Measurements from ENCODE around the gene PRR9. TPM values are rescaled to one million over a fixed set of nuclear protein-coding genes. Genes with fewer than 3 reads are reported as not detected.

Gene PRR9
- total RNA-seq, 4 donors from 2014 or later: 21.2 to 127 (median 34.6) TPM; not detected in 1

DNA sequence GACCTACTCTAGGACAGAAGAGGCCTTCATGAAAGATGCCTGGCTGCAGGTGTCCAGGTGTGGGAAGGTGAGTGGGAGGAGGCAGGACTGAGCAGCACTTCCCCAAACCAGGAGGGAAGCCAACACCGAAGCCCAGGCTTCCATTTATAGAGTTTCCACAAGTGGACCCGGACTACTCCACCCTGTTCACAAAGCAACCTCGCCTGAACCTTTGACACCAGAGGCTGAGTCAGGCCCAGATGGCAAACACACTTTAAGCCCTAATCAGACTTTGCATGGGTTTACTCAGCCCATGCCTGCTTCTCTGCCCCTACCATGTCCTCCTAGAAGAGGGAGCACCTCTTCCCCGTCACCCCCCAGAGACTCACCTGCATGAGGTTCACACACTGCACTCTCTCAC, 14.0 kb downstream of the PRR9 start:
- WGBS: 57% methylated on average over 4 of the region's 4 CpGs
- Histone ChIP-seq H3K36me3 (no peaks in the 10 kb centered on the region), H3K4me3 (no peak overlapping the region), H3K9me3 (no peaks in the 10 kb centered on the region), H3K27me3 (peaks cover 4% of the 10 kb centered on the region), H3K4me1 (no peaks in the 10 kb centered on the region), H3K27ac (peak overlapping the region; percentile 8)
- TF ChIP-seq POLR2A (IDR thresholded peaks at IDR 0.05): no peak
- TF ChIP-seq, protein P1, sequence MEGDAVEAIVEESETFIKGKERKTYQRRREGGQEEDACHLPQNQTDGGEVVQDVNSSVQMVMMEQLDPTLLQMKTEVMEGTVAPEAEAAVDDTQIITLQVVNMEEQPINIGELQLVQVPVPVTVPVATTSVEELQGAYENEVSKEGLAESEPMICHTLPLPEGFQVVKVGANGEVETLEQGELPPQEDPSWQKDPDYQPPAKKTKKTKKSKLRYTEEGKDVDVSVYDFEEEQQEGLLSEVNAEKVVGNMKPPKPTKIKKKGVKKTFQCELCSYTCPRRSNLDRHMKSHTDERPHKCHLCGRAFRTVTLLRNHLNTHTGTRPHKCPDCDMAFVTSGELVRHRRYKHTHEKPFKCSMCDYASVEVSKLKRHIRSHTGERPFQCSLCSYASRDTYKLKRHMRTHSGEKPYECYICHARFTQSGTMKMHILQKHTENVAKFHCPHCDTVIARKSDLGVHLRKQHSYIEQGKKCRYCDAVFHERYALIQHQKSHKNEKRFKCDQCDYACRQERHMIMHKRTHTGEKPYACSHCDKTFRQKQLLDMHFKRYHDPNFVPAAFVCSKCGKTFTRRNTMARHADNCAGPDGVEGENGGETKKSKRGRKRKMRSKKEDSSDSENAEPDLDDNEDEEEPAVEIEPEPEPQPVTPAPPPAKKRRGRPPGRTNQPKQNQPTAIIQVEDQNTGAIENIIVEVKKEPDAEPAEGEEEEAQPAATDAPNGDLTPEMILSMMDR (IDR thresholded peaks at IDR 0.05): no peak
- TF ChIP-seq EP300 (IDR thresholded peaks at IDR 0.05): no peak
- no peak for TF ChIP-seq POLR2AphosphoS5 (IDR thresholded peaks at IDR 0.05)
- no peak for DNase-seq (ENCODE audit: low spot score in 2 of 2)

DNA sequence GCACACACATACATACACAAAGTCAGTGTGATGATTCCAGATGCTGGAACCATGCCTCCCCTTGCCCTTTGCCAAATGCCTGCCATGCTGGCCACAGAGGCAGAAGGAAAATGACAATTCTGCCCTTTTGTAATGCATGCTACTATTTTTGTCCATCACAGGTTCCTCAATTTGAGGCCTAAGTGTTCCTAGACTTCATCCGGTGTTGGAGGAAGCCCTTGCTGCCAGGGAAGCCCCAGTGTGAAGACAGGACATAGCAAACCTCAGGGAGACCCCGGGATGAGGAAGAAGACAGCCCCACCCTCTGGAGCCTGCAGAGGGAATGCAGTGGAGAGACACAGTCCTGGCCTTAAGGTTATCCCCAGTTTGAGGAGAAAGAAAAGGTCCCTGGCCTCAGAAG, 14.4 kb downstream of the PRR9 start:
- no peaks in the 10 kb centered on the region for H3K36me3 ChIP-seq
- no peak overlapping the region for H3K27ac ChIP-seq
- 79% methylated on average over 2 of the region's 2 CpGs for WGBS
- H3K9me3 ChIP-seq: no peaks in the 10 kb centered on the region
- TF ChIP-seq EP300 (IDR thresholded peaks at IDR 0.05) (no peak), POLR2AphosphoS5 (IDR thresholded peaks at IDR 0.05) (no peak), POLR2A (IDR thresholded peaks at IDR 0.05) (no peak)
- TF ChIP-seq, protein P1 (IDR thresholded peaks at IDR 0.05): no peak
- DNase-seq (ENCODE audit: low spot score in 2 of 2): no peak
- no peaks in the 10 kb centered on the region for H3K4me1 ChIP-seq
- H3K27me3 ChIP-seq: peaks cover 4% of the 10 kb centered on the region
- H3K4me3 ChIP-seq: no peak overlapping the region

DNA sequence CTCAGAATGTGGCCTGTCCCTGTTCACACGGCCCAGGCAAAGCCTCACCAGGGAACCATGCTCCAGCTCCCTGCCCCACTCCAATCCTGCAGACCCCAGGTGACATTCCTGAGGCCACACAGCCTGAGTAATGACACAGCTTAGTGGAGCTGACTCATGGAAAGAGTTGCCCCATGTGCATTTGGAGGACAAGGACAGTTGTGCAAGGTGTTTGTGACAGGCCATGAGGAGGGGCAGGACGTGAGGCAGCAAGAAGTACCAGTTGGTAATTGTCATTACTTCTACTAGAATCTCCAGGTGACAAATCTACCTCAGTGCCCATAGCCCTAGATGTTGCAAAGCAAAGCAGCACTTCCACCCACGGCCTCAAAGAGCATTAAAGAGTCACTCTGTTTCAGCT, 15.2 kb downstream of the PRR9 start:
- WGBS: 45% methylated on average over 3 of the region's 3 CpGs

DNA sequence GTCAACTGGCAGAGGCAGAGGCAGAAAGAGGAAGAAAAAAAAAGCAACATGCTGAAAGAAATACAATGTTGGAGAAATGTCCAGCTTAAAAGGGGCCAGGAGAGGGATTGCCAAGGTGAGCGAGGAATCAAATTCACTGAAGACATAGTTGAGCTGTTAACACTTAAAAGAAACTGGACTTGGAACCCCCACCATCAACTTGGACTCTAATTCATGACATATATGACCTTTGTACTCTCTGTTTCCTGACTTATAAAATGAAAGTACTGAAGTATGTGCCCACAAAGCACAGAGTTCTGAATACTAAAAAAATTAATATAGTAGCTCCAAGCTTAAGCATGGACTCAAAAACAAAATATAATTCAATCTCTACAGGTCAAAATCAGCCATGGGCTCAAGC, 16.1 kb downstream of the PRR9 start:
- no peaks in the 10 kb centered on the region for H3K27me3 ChIP-seq
- no peaks in the 10 kb centered on the region for H3K4me1 ChIP-seq
- H3K36me3 ChIP-seq: no peaks in the 10 kb centered on the region
- DNase-seq (ENCODE audit: low spot score in 2 of 2): no peak
- H3K27ac ChIP-seq: no peak overlapping the region
- no peaks in the 10 kb centered on the region for H3K9me3 ChIP-seq
- 91% methylated on average over 1 of the region's 1 CpG for WGBS
- TF ChIP-seq, protein P1 (IDR thresholded peaks at IDR 0.05): no peak
- no peak for TF ChIP-seq POLR2AphosphoS5 (IDR thresholded peaks at IDR 0.05)
- no peak for TF ChIP-seq EP300 (IDR thresholded peaks at IDR 0.05)
- TF ChIP-seq POLR2A (IDR thresholded peaks at IDR 0.05): no peak
- no peak overlapping the region for H3K4me3 ChIP-seq

More for the DNA sequence above, 15.2 kb downstream of the PRR9 start:
- no peak overlapping the region for H3K27ac ChIP-seq
- no peaks in the 10 kb centered on the region for H3K9me3 ChIP-seq
- H3K36me3 ChIP-seq: no peaks in the 10 kb centered on the region
- no peak overlapping the region for H3K4me3 ChIP-seq
- DNase-seq (ENCODE audit: low spot score in 2 of 2): no peak
- no peak for TF ChIP-seq EP300 (IDR thresholded peaks at IDR 0.05)
- H3K27me3 ChIP-seq: peaks cover 4% of the 10 kb centered on the region
- no peaks in the 10 kb centered on the region for H3K4me1 ChIP-seq

DNA sequence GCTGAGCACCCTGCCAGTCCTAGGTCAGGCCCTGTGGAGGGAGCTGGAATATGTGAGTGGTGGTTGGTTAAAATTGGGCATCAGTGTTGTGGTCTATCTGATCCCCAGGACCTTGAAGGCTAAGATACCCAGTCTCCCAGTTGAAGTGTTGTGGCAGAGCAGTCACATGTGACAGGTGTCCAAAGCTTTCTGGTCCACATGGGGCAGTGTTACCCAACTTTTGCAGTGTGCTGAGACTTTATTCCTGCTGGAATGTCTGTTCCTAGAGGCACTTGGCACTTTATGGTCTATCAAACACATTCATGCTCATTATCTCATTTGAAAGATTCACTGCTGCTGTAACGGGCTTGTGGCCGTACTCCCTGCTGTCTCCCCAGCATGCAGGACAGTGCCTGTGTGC, 21.1 kb downstream of the PRR9 start:
- Histone ChIP-seq H3K4me1 (no peaks in the 10 kb centered on the region), H3K4me3 (no peak overlapping the region), H3K27me3 (no peaks in the 10 kb centered on the region), H3K27ac (no peak overlapping the region), H3K9me3 (no peaks in the 10 kb centered on the region), H3K36me3 (no peaks in the 10 kb centered on the region)
- WGBS: 33% methylated on average over 2 of the region's 2 CpGs
- no peak for DNase-seq (ENCODE audit: low spot score in 2 of 2)
- TF ChIP-seq EP300 (IDR thresholded peaks at IDR 0.05) (no peak), POLR2A (IDR thresholded peaks at IDR 0.05) (no peak), POLR2AphosphoS5 (IDR thresholded peaks at IDR 0.05) (no peak)
- TF ChIP-seq, protein P1 (IDR thresholded peaks at IDR 0.05): no peak

DNA sequence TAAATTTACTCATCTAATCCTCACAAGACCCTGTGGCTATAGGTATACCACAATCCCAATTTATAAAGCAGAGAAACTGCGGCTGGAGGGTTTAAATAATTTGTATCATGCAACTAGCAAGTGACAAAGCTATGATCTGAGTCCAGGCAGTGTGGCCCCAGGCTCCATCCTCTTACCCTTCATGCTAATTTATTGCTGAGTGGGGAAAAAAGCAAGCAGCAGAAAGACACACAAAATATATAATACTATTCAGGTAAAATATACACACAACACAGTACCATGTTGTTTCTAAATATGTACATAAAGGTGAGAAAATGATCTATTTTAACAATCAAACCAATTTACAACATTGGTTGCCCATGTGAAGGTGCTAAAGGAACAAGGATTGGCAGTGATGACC, 24.8 kb downstream of the PRR9 start:
- DNase-seq (ENCODE audit: low spot score in 2 of 2): no peak
- H3K9me3 ChIP-seq: no peaks in the 10 kb centered on the region
- WGBS: 78% methylated on average over 1 of the region's 1 CpG
- no peaks in the 10 kb centered on the region for H3K36me3 ChIP-seq
- no peaks in the 10 kb centered on the region for H3K4me1 ChIP-seq
- H3K27me3 ChIP-seq: no peaks in the 10 kb centered on the region
- no peak overlapping the region for H3K4me3 ChIP-seq
- TF ChIP-seq EP300 (IDR thresholded peaks at IDR 0.05): no peak
- TF ChIP-seq, protein P1 (IDR thresholded peaks at IDR 0.05): no peak
- no peak for TF ChIP-seq POLR2AphosphoS5 (IDR thresholded peaks at IDR 0.05)
- no peak for TF ChIP-seq POLR2A (IDR thresholded peaks at IDR 0.05)
- no peak overlapping the region for H3K27ac ChIP-seq

Data from suprapubic skin (tissue), 4 donors.